PC-9 (cell line): Measurements from ENCODE around the gene PRR33. TPM values are rescaled to one million over a fixed set of nuclear protein-coding genes. Genes with fewer than 3 reads are reported as not detected.
"Not testable (repeated sequence)": the region's sequence is repeated elsewhere in the genome, so short reads cannot be mapped to it uniquely, and the experiment has no call there.

Source experiments
- Bru-seq: library from RNA; stranded (reverse); fragments of 400-500 nt; gene quantifications from one replicate; lab custom pipeline; 2021; lab: Mats Ljungman, UMichigan
- BruChase-seq, 2 experiments: library from RNA; stranded (reverse); fragments of 400-500 nt; gene quantifications; one replicate each; lab custom pipeline; 2021; lab: Mats Ljungman, UMichigan
- BruUV-seq: library from RNA; stranded (reverse); fragments of 400-500 nt; replicated peaks from 2 replicates; lab custom pipeline; 2021; lab: Mats Ljungman, UMichigan
- CTCF ChIA-PET: fragments of 300-600 bp; sonication (Branson Sonifier 250); formaldehyde crosslinking; loops from one replicate; lab custom pipeline; 2022; ENCODE audit warnings: antibody characterized with exemption; lab: Charles Lee
- POLR2A ChIA-PET: fragments of 300-600 bp; sonication (Branson Sonifier 250); formaldehyde crosslinking; loops from one replicate; lab custom pipeline; 2022; ENCODE audit warnings: antibody characterized with exemption; ENCODE audit not compliant: unreplicated experiment; lab: Charles Lee
- DNase-seq, 2 experiments: peaks; one replicate each; pipeline versions ENCODE4 v3.0.0 to v3.0.0-alpha.2; 2015 to 2022; ENCODE audit warnings: mixed read lengths in 1 of 2
- H2AFZ ChIP-seq: fragments of 200-600 bp; sonication (generic); 2 replicates; pipeline ENCODE4 v1.8.1; 2017; ENCODE audit warnings: antibody characterized with exemption
- H3F3A ChIP-seq: fragments of 200-600 bp; sonication (generic); 2 replicates; pipeline ENCODE4 v1.8.1; 2017; ENCODE audit warnings: antibody characterized with exemption, mild to moderate bottlenecking, low read depth; ENCODE audit not compliant: insufficient read depth
- H3K27ac ChIP-seq: fragments of 200-600 bp; sonication (generic); 2 replicates; pipeline ENCODE4 v1.6.1; 2016; ENCODE audit warnings: mixed run types
- H3K27me3 ChIP-seq: fragments of 200-600 bp; sonication (generic); 2 replicates; pipeline ENCODE4 v1.6.1; 2016; ENCODE audit warnings: low read depth, mixed run types; ENCODE audit not compliant: insufficient read depth
- H3K36me3 ChIP-seq: fragments of 200-600 bp; sonication (generic); 2 replicates; pipeline ENCODE4 v1.6.1; 2016; ENCODE audit warnings: low read depth, mixed run types
- H3K4me1 ChIP-seq: fragments of 200-600 bp; sonication (generic); replicated peaks from 2 replicates; pipeline ENCODE4 v1.6.1; 2016; ENCODE audit warnings: mixed run types; ENCODE audit not compliant: insufficient read depth
- H3K4me2 ChIP-seq: fragments of 200-600 bp; sonication (generic); 2 replicates; pipeline ENCODE4 v1.6.1; 2017; ENCODE audit warnings: mixed run types
- H3K4me3 ChIP-seq: fragments of 200-600 bp; sonication (generic); 2 replicates; pipeline ENCODE4 v1.6.1; 2016; ENCODE audit warnings: mixed run types
- H3K79me2 ChIP-seq: fragments of 200-600 bp; sonication (generic); 2 replicates; pipeline ENCODE4 v1.6.1; 2017; ENCODE audit warnings: low read depth, mixed run types
- H3K9me2 ChIP-seq: fragments of 200-600 bp; sonication (generic); 2 replicates; pipeline ENCODE4 v1.8.1; 2017; ENCODE audit warnings: mild to moderate bottlenecking; ENCODE audit not compliant: insufficient read depth
- H3K9me3 ChIP-seq: fragments of 200-600 bp; sonication (generic); 2 replicates; pipeline ENCODE4 v1.8.1; 2016; ENCODE audit warnings: low read depth; ENCODE audit not compliant: insufficient read depth
- H4K20me1 ChIP-seq: fragments of 200-600 bp; sonication (generic); 2 replicates; pipeline ENCODE4 v1.8.1; 2017; ENCODE audit not compliant: insufficient read depth
- EZH2 ChIP-seq: fragments of 200-600 bp; sonication (generic); IDR thresholded peaks from 2 replicates; pipeline ENCODE4 v1.8.0; 2017; ENCODE audit warnings: antibody characterized with exemption, low read depth
- intact Hi-C: fragments of 100-400 bp; cut with micrococcal nuclease; formaldehyde crosslinking; loops from one replicate; pipeline ENCODE4 v1.10.0; 2022; ENCODE audit not compliant: unreplicated experiment
- long read RNA-seq: library from polyadenylated mRNA; stranded (forward); transcript quantifications from one replicate; pipeline ENCODE4 v2.0.0, GENCODE V29; 2022
- total RNA-seq: library from RNA; stranded (reverse); gene quantifications from 2 replicates; pipeline ENCODE4 v1.2.3, GENCODE V29; 2021
- TF ChIP-seq, protein P1 (sequence below): fragments of 200-600 bp; sonication (generic); conservative IDR thresholded peaks from 2 replicates; pipeline ENCODE4 v1.6.1; 2017; ENCODE audit warnings: mixed run types, antibody characterized with exemption, mild to moderate bottlenecking, moderate library complexity

The PRR33 gene
- total RNA-seq, result not detected in 2 replicates
- not detected for Bru-seq, nascent RNA
- not detected for BruChase-seq, experiment 1, labeled RNA remaining after a 2-hour chase
- not detected for BruChase-seq, experiment 2, labeled RNA remaining after a 6-hour chase
- long read RNA-seq, result 0 reads

- ChIA-PET CTCF (no interaction called here), POLR2A (interaction anchor here (0.7 kb wide), 1 partner anchor 117 kb away, joined by 8 read pairs; no protein-coding TSS in a partner anchor)
- Histone ChIP-seq H3K36me3 (no peaks in the 10 kb centered on the region), H3K9me3 (no peaks in the 10 kb centered on the region), H3K27ac (no peak within 1 kb of the TSS), H3K4me3 (no peak within 1 kb of the TSS), H3K27me3 (peaks cover 51% of the 10 kb centered on the region), H3K4me2 (no peak within 1 kb of the TSS), H2AFZ (no peak within 1 kb of the TSS), H3K4me1 (no peaks in the 10 kb centered on the region), H4K20me1 (no peaks in the 10 kb centered on the region), H3K79me2 (no peaks in the 10 kb centered on the region), H3F3A (no peaks in the 10 kb centered on the region), H3K9me2 (no peaks in the 10 kb centered on the region)
- no peak for DNase-seq
- intact Hi-C loops, result no loop called here
- TF ChIP-seq, protein P1, sequence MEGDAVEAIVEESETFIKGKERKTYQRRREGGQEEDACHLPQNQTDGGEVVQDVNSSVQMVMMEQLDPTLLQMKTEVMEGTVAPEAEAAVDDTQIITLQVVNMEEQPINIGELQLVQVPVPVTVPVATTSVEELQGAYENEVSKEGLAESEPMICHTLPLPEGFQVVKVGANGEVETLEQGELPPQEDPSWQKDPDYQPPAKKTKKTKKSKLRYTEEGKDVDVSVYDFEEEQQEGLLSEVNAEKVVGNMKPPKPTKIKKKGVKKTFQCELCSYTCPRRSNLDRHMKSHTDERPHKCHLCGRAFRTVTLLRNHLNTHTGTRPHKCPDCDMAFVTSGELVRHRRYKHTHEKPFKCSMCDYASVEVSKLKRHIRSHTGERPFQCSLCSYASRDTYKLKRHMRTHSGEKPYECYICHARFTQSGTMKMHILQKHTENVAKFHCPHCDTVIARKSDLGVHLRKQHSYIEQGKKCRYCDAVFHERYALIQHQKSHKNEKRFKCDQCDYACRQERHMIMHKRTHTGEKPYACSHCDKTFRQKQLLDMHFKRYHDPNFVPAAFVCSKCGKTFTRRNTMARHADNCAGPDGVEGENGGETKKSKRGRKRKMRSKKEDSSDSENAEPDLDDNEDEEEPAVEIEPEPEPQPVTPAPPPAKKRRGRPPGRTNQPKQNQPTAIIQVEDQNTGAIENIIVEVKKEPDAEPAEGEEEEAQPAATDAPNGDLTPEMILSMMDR, result no peak
- no peak for TF ChIP-seq EZH2
- no TSS peak for BruUV-seq
These were observed at the start of gene PRR33 for GRCh38 chr11:1891831-1892115. TSS of gene PRR33 (minus strand) at chr11:1891895. CDS start at chr11:1890584, 1,311 bp downstream.

DNA sequence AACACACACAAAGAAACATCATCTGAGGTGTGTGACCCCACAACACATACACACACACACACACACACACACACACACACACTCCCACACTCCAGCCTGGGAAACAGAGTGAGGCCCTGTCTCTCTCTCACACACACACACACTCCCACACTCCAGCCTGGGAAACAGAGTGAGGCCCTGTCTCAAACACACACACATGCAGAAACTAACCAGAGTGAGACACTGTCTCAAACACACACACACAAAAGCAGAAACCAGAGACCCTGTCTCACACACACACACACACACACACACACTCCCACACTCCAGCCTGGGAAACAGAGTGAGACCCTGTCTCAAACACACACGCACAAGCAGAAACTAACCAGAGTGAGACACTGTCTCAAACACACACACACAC lies 48.1 kb upstream of the PRR33 start:
- H3K27me3 ChIP-seq, result peaks cover 21% of the 10 kb centered on the region
- intact Hi-C loops, DNase-seq, BruUV-seq, H2AFZ ChIP-seq, H4K20me1 ChIP-seq, H3K36me3 ChIP-seq, POLR2A ChIA-PET, H3K4me1 ChIP-seq, H3K27ac ChIP-seq, CTCF ChIA-PET, H3K9me2 ChIP-seq, H3K79me2 ChIP-seq, H3K4me3 ChIP-seq, H3F3A ChIP-seq, H3K4me2 ChIP-seq, H3K9me3 ChIP-seq: not testable (repeated sequence)

- DNase-seq, result no peak
- Histone ChIP-seq H3K4me1 (no peaks in the 10 kb centered on the region), H3K4me2 (no peak overlapping the region), H2AFZ (no peak overlapping the region), H3K27me3 (peaks cover 28% of the 10 kb centered on the region), H3K79me2 (no peaks in the 10 kb centered on the region), H3F3A (no peaks in the 10 kb centered on the region), H3K9me3 (no peaks in the 10 kb centered on the region), H3K4me3 (no peak overlapping the region), H3K36me3 (no peaks in the 10 kb centered on the region), H3K9me2 (no peaks in the 10 kb centered on the region), H4K20me1 (no peaks in the 10 kb centered on the region), H3K27ac (no peak overlapping the region)
- intact Hi-C loops, result no loop called here
- no TSS peak for BruUV-seq
- TF ChIP-seq, protein P1, result no peak
- TF ChIP-seq EZH2, result no peak
- CTCF ChIA-PET, result no interaction called here
- POLR2A ChIA-PET, result no interaction called here
These were observed 47.4 kb upstream of the PRR33 start for GRCh38 chr11:1939006-1939625.
